H1 (cell line): Measurements from ENCODE around the gene SNAPC1.

Source experiments
- BRCA1 ChIP-seq: IDR thresholded peaks from 2 replicates; pipeline ENCODE4 v1.6.1; 2012; ENCODE audit warnings: low read depth, low read length, improper control_type of control experiment
- CEBPB ChIP-seq: IDR thresholded peaks from 2 replicates; pipeline ENCODE4 v1.6.1; 2012; ENCODE audit warnings: low read depth, low read length
- HDAC6 ChIP-seq: IDR thresholded peaks from one replicate; pipeline ENCODE4 v1.7.1; 2012; ENCODE audit warnings: low read depth, mild to moderate bottlenecking, inconsistent platforms, low read length, moderate library complexity
- JUND ChIP-seq: IDR thresholded peaks from 2 replicates; pipeline ENCODE4 v1.6.1; 2011; ENCODE audit warnings: mild to moderate bottlenecking, improper control_type of control experiment, low read length
- POLR2A ChIP-seq, 2 experiments: IDR thresholded peaks; 1 replicate in 1 of 2; 2 replicates in 1 of 2; pipeline ENCODE4 v1.6.1; 2011; ENCODE audit warnings: low read depth in 2 of 2, low read length in 2 of 2, mild to moderate bottlenecking in 2 of 2; ENCODE audit errors: control extremely low read depth in 1 of 2
- TCF12 ChIP-seq: IDR thresholded peaks from 2 replicates; pipeline ENCODE4 v1.6.1; 2011; ENCODE audit warnings: low read depth, mild to moderate bottlenecking, low read length
- TF ChIP-seq, protein P1 (sequence below), 3 experiments: IDR thresholded peaks; 1 replicate in 2 of 3; 2 replicates in 1 of 3; pipeline versions ENCODE4 v1.5.1 to v1.6.1; 2011; ENCODE audit warnings: low read length in 3 of 3, mild to moderate bottlenecking in 3 of 3, inconsistent platforms in 2 of 3, low read depth in 1 of 3, moderate library complexity in 1 of 3; ENCODE audit not compliant: insufficient read depth in 1 of 3; ENCODE audit errors: control extremely low read depth in 1 of 3
- TF ChIP-seq, protein P2 (sequence below): IDR thresholded peaks from 2 replicates; pipeline ENCODE4 v1.6.1; 2011; ENCODE audit warnings: low read depth, mild to moderate bottlenecking, low read length; ENCODE audit not compliant: insufficient read depth

DNA sequence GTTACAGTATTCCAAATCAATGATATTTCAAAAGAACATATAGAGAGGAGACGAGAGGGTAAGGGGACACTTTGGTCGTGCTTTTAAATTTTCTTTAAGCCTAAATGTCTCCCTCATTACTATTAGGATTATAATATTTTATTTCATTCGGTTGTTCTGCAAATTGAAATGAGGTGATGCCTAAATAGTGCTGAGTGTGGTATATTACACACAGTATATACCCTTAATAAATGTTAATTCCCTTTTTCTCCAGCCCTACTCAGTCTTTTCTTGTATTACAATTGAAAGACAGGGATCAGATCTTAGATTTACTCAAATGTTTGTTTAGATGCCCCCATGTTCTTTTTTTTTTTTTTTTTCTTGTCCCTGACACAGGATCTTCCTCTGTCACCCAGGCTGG, 7.7 kb downstream of the SNAPC1 start:
- TF ChIP-seq CEBPB = no peak
- no peak for TF ChIP-seq BRCA1
- TF ChIP-seq JUND = no peak
- TF ChIP-seq HDAC6 = no peak
- TF ChIP-seq TCF12 = no peak
- no peak for TF ChIP-seq POLR2A (IDR thresholded peaks at IDR 0.05; ENCODE audit: control extremely low read depth in 1 of 2, low read depth in 2 of 2, low read length in 2 of 2)
- TF ChIP-seq, protein P1, sequence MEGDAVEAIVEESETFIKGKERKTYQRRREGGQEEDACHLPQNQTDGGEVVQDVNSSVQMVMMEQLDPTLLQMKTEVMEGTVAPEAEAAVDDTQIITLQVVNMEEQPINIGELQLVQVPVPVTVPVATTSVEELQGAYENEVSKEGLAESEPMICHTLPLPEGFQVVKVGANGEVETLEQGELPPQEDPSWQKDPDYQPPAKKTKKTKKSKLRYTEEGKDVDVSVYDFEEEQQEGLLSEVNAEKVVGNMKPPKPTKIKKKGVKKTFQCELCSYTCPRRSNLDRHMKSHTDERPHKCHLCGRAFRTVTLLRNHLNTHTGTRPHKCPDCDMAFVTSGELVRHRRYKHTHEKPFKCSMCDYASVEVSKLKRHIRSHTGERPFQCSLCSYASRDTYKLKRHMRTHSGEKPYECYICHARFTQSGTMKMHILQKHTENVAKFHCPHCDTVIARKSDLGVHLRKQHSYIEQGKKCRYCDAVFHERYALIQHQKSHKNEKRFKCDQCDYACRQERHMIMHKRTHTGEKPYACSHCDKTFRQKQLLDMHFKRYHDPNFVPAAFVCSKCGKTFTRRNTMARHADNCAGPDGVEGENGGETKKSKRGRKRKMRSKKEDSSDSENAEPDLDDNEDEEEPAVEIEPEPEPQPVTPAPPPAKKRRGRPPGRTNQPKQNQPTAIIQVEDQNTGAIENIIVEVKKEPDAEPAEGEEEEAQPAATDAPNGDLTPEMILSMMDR (IDR thresholded peaks at IDR 0.05; ENCODE audit: control extremely low read depth in 1 of 3, insufficient read depth in 1 of 3, low read depth in 1 of 3, low read length in 3 of 3) = no peak
- TF ChIP-seq, protein P2, sequence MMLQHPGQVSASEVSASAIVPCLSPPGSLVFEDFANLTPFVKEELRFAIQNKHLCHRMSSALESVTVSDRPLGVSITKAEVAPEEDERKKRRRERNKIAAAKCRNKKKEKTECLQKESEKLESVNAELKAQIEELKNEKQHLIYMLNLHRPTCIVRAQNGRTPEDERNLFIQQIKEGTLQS = no peak
